ENCODE measurements around the gene ACSBG1. TPM values are rescaled to one million over a fixed set of nuclear protein-coding genes. Genes with fewer than 3 reads are reported as not detected.

Gene ACSBG1
- total RNA-seq, 2 donors from 2014 or later = 0.27 to 1.2 TPM

- Mint-ChIP-seq H3K4me3 (no peak overlapping the region), H3K9me3 (peaks cover 7% of the 10 kb centered on the region), H3K27ac (no peak overlapping the region), H3K4me1 (no peaks in the 10 kb centered on the region), H3K27me3 (ENCODE audit: insufficient read depth) (no peaks in the 10 kb centered on the region), H3K36me3 (ENCODE audit: low read depth) (no peaks in the 10 kb centered on the region)
- no peak overlapping the region for H3K4me3 ChIP-seq (ENCODE audit: low read length)
- H3K4me1 ChIP-seq (ENCODE audit: control insufficient read depth, insufficient read depth, low read length) = no peaks in the 10 kb centered on the region
- no peaks in the 10 kb centered on the region for H3K36me3 ChIP-seq (ENCODE audit: control insufficient read depth, insufficient read depth, low read length)
- H3K27ac ChIP-seq (ENCODE audit: low read depth, low read length) = no peak overlapping the region
- H3K9me3 ChIP-seq (ENCODE audit: control insufficient read depth, low read length) = peaks cover 6% of the 10 kb centered on the region
- DNase-seq = no peak
- TF ChIP-seq, protein P1, sequence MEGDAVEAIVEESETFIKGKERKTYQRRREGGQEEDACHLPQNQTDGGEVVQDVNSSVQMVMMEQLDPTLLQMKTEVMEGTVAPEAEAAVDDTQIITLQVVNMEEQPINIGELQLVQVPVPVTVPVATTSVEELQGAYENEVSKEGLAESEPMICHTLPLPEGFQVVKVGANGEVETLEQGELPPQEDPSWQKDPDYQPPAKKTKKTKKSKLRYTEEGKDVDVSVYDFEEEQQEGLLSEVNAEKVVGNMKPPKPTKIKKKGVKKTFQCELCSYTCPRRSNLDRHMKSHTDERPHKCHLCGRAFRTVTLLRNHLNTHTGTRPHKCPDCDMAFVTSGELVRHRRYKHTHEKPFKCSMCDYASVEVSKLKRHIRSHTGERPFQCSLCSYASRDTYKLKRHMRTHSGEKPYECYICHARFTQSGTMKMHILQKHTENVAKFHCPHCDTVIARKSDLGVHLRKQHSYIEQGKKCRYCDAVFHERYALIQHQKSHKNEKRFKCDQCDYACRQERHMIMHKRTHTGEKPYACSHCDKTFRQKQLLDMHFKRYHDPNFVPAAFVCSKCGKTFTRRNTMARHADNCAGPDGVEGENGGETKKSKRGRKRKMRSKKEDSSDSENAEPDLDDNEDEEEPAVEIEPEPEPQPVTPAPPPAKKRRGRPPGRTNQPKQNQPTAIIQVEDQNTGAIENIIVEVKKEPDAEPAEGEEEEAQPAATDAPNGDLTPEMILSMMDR (conservative IDR thresholded peaks at IDR 0.05) = no peak
- no peak overlapping the region for H3K9ac ChIP-seq (ENCODE audit: extremely low read depth, low read length, poor library complexity, severe bottlenecking)
- 90 to 92% methylated on average over 3 to 4 of the region's 4 CpGs for WGBS, 2 experiments (ENCODE audit: insufficient coverage in 1 of 2, insufficient read length in 1 of 2)
- no peaks in the 10 kb centered on the region for H3K27me3 ChIP-seq (ENCODE audit: control insufficient read depth, insufficient read depth, low read length, poor library complexity, severe bottlenecking)
Measured at GRCh38 chr15:78223396-78224022, 10.9 kb downstream of the ACSBG1 start.

DNA sequence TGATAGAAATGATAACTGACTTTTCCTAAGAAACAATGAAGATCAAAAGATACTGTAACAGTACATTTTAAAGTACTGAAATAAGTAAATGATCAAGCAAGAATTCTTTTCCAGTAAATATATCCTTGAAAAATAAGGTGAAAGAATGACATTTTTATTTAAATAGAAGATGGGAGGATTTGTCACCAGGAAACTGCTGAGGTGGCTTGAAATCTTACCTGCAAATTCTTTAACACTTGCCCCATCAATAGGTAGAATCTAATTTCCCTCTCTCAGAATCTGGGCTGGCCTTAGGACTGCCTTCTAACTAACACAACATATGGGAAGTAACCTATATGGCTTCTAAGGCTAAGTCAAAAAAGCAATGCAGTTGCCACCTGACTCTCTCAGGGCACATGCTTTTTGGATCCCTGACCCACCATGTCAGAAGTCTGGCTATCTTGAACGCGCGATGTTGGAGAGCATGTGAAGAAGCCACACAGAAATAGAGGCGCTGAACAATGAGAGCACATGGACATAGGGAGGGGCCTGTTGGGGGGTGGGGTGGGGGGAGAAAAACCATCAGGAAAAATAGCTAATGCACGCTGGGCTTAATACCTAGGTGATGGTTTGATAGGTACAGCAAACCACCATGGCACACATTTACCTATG is 11.5 kb downstream of the ACSBG1 start:
- Mint-ChIP-seq H3K36me3 (ENCODE audit: low read depth) (no peaks in the 10 kb centered on the region), H3K4me3 (no peak overlapping the region), H3K4me1 (no peaks in the 10 kb centered on the region), H3K27ac (no peak overlapping the region), H3K27me3 (ENCODE audit: insufficient read depth) (no peaks in the 10 kb centered on the region), H3K9me3 (peaks cover 7% of the 10 kb centered on the region)
- Histone ChIP-seq H3K9me3 (ENCODE audit: control insufficient read depth, low read length) (peaks cover 6% of the 10 kb centered on the region), H3K27me3 (ENCODE audit: control insufficient read depth, insufficient read depth, low read length, poor library complexity, severe bottlenecking) (no peaks in the 10 kb centered on the region), H3K4me1 (ENCODE audit: control insufficient read depth, insufficient read depth, low read length) (no peaks in the 10 kb centered on the region), H3K4me3 (ENCODE audit: low read length) (no peak overlapping the region), H3K9ac (ENCODE audit: extremely low read depth, low read length, poor library complexity, severe bottlenecking) (no peak overlapping the region), H3K27ac (ENCODE audit: low read depth, low read length) (no peak overlapping the region), H3K36me3 (ENCODE audit: control insufficient read depth, insufficient read depth, low read length) (no peaks in the 10 kb centered on the region)
- TF ChIP-seq, protein P1 (conservative IDR thresholded peaks at IDR 0.05) = no peak
- WGBS, 2 experiments (ENCODE audit: insufficient coverage in 1 of 2, insufficient read length in 1 of 2) = 99 to 100% methylated on average over 3 to 4 of the region's 5 CpGs
- DNase-seq = no peak

DNA sequence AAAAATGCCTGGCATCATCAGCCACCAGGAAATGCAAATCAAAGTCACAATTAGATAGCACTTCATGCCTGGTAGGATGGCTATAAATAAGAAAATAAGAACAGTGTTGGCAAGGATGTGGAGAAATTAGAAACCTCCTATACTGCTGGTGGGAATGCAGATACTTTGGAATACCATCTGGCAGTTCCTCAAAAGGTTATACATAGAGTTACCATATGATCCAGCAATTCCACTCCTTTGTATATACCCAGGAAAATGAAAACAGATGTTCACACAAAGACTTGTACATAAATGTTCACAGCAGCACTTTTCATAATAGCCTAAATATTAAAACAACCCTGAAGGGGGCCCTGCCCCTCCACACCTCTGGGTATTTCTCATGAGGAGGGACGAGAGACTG is 13.7 kb downstream of the ACSBG1 start:
- no peaks in the 10 kb centered on the region for H3K4me1 ChIP-seq (ENCODE audit: control insufficient read depth, insufficient read depth, low read length)
- Mint-ChIP-seq H3K9me3 (peaks cover 5% of the 10 kb centered on the region), H3K27ac (no peak overlapping the region), H3K4me3 (no peak overlapping the region), H3K36me3 (ENCODE audit: low read depth) (no peaks in the 10 kb centered on the region), H3K4me1 (no peaks in the 10 kb centered on the region), H3K27me3 (ENCODE audit: insufficient read depth) (no peaks in the 10 kb centered on the region)
- TF ChIP-seq, protein P1 (conservative IDR thresholded peaks at IDR 0.05) = no peak
- WGBS, 2 experiments (ENCODE audit: insufficient coverage in 1 of 2, insufficient read length in 1 of 2) = 89 to 100% methylated on average over 1 of the region's 1 CpG
- no peak overlapping the region for H3K27ac ChIP-seq (ENCODE audit: low read depth, low read length)
- H3K9ac ChIP-seq (ENCODE audit: extremely low read depth, low read length, poor library complexity, severe bottlenecking) = no peak overlapping the region
- H3K27me3 ChIP-seq (ENCODE audit: control insufficient read depth, insufficient read depth, low read length, poor library complexity, severe bottlenecking) = no peaks in the 10 kb centered on the region
- DNase-seq = no peak
- H3K36me3 ChIP-seq (ENCODE audit: control insufficient read depth, insufficient read depth, low read length) = no peaks in the 10 kb centered on the region
- no peak overlapping the region for H3K4me3 ChIP-seq (ENCODE audit: low read length)
- H3K9me3 ChIP-seq (ENCODE audit: control insufficient read depth, low read length) = peaks cover 4% of the 10 kb centered on the region

All from endodermal cell (in vitro differentiated cells).